Endodermal cell (in vitro differentiated cells): ENCODE results near the gene GPR137B. TPM values are rescaled to one million over a fixed set of nuclear protein-coding genes. Genes with fewer than 3 reads are reported as not detected.
A peak's percentile ranks its signal among the peaks of the same experiment; 100 is the strongest.

ENCODE experiments used
- DNase-seq: peaks from one replicate; pipeline ENCODE4 v3.0.0-alpha.2; 2017
- H3K27ac ChIP-seq: 2 replicates; pipeline ENCODE4 v1.5.1; 2013; ENCODE audit warnings: mild to moderate bottlenecking, low read depth, low read length, moderate library complexity
- H3K27me3 ChIP-seq: 2 replicates; pipeline ENCODE4 v1.6.1; 2013; ENCODE audit warnings: mild to moderate bottlenecking, low read length, moderate library complexity; ENCODE audit not compliant: insufficient read depth, control insufficient read depth, poor library complexity, severe bottlenecking
- H3K36me3 ChIP-seq: 2 replicates; pipeline ENCODE4 v1.7.0; 2013; ENCODE audit warnings: mild to moderate bottlenecking, low read length, moderate library complexity; ENCODE audit not compliant: control insufficient read depth, insufficient read depth
- H3K4me1 ChIP-seq: one replicate; pipeline ENCODE4 v1.7.0; 2013; ENCODE audit warnings: low read length; ENCODE audit not compliant: control insufficient read depth, insufficient read depth
- H3K4me3 ChIP-seq: 2 replicates; pipeline ENCODE4 v1.5.1; 2013; ENCODE audit warnings: mild to moderate bottlenecking, low read length, moderate library complexity
- H3K9ac ChIP-seq: 2 replicates; pipeline ENCODE4 v1.6.1; 2013; ENCODE audit warnings: mild to moderate bottlenecking, low read length, moderate library complexity; ENCODE audit not compliant: poor library complexity, severe bottlenecking; ENCODE audit errors: extremely low read depth
- H3K9me3 ChIP-seq: 2 replicates; pipeline ENCODE4 v1.6.1; 2013; ENCODE audit warnings: mild to moderate bottlenecking, low read length, moderate library complexity; ENCODE audit not compliant: control insufficient read depth
- H3K27ac Mint-ChIP-seq: 2 replicates; pipeline ENCODE4 v1.8.0; 2020; ENCODE audit warnings: mixed read lengths
- H3K27me3 Mint-ChIP-seq: 2 replicates; pipeline ENCODE4 v1.8.0; 2021; ENCODE audit warnings: mild to moderate bottlenecking, mixed read lengths; ENCODE audit not compliant: insufficient read depth
- H3K36me3 Mint-ChIP-seq: 2 replicates; pipeline ENCODE4 v1.8.0; 2020; ENCODE audit warnings: low read depth, mixed read lengths
- H3K4me1 Mint-ChIP-seq: 2 replicates; pipeline ENCODE4 v1.8.0; 2020; ENCODE audit warnings: mixed read lengths
- H3K4me3 Mint-ChIP-seq: 2 replicates; pipeline ENCODE4 v1.8.0; 2020; ENCODE audit warnings: mild to moderate bottlenecking, moderate library complexity, mixed read lengths
- H3K9me3 Mint-ChIP-seq: 2 replicates; pipeline ENCODE4 v1.8.0; 2020; ENCODE audit warnings: mild to moderate bottlenecking, mixed read lengths
- CTCF ChIP-seq: fragments of 200-600 bp; sonication (generic); conservative IDR thresholded peaks from 2 replicates; pipeline ENCODE4 v1.5.0; 2021; ENCODE audit warnings: antibody characterized with exemption, mild to moderate bottlenecking
- WGBS, 2 experiments: methylation state at CpG; one replicate each; pipeline versions ENCODE4 v1.1.5 to v1.1.7; 2013; ENCODE audit warnings: missing lambda C conversion rate in 2 of 2, mixed read lengths in 1 of 2; ENCODE audit not compliant: insufficient coverage in 1 of 2, insufficient read length in 1 of 2; 5-methylcytosine and 5-hydroxymethylcytosine counted together
- total RNA-seq, 2 donors: library from RNA; stranded (reverse); fragmentation: NEBNext Ultra II Directional in 1 of 2; extraction: Animal tissue kit (Norgen Biotek cat#: 25700) in 1 of 2; gene quantifications; 2 replicates in 1 of 2; 3 replicates in 1 of 2; pipeline ENCODE4 v1.2.1, GENCODE V29; 2021

GPR137B gene
- total RNA-seq, 2 donors from 2014 or later = 2.8 to 6.7 TPM

- H3K4me1 Mint-ChIP-seq = no peaks in the 10 kb centered on the region
- H3K4me1 ChIP-seq = no peaks in the 10 kb centered on the region
- no peak for DNase-seq
- no peak overlapping the region for H3K4me3 Mint-ChIP-seq
- no peak for TF ChIP-seq CTCF
- peak overlapping the region; percentile 23 for H3K4me3 ChIP-seq
- H3K9me3 Mint-ChIP-seq = peaks cover 37% of the 10 kb centered on the region
- H3K27me3 Mint-ChIP-seq = no peaks in the 10 kb centered on the region
- H3K27ac Mint-ChIP-seq = no peak overlapping the region
- peaks cover 13% of the 10 kb centered on the region for H3K36me3 Mint-ChIP-seq
- peaks cover 41% of the 10 kb centered on the region for H3K9me3 ChIP-seq
- no peak overlapping the region for H3K27ac ChIP-seq
- H3K36me3 ChIP-seq = no peaks in the 10 kb centered on the region
- no peak overlapping the region for H3K9ac ChIP-seq
- no peaks in the 10 kb centered on the region for H3K27me3 ChIP-seq
These were observed 58.6 kb downstream of the GPR137B start for GRCh38 chr1:236200925-236201324.

- H3K9ac ChIP-seq = no peak overlapping the region
- peaks cover 37% of the 10 kb centered on the region for H3K9me3 Mint-ChIP-seq
- H3K36me3 ChIP-seq = no peaks in the 10 kb centered on the region
- H3K4me3 ChIP-seq = no peak overlapping the region
- H3K4me1 Mint-ChIP-seq = no peaks in the 10 kb centered on the region
- DNase-seq = no peak
- no peaks in the 10 kb centered on the region for H3K27me3 ChIP-seq
- peaks cover 13% of the 10 kb centered on the region for H3K36me3 Mint-ChIP-seq
- no peak overlapping the region for H3K27ac ChIP-seq
- no peak overlapping the region for H3K27ac Mint-ChIP-seq
- H3K27me3 Mint-ChIP-seq = no peaks in the 10 kb centered on the region
- WGBS, 2 experiments = 95% methylated on average over 1 of the region's 1 CpG; no CpG with 5 or more reads in 1 of the 2 experiments
- no peaks in the 10 kb centered on the region for H3K4me1 ChIP-seq
- no peak for TF ChIP-seq CTCF
- peaks cover 41% of the 10 kb centered on the region for H3K9me3 ChIP-seq
- no peak overlapping the region for H3K4me3 Mint-ChIP-seq
These were observed 59.4 kb downstream of the GPR137B start for GRCh38 chr1:236201786-236202185.

GRCh38 chr1:236204039-236204438 is 61.7 kb downstream of the GPR137B start:
- no peak for DNase-seq
- Histone ChIP-seq H3K27me3 (peaks cover 6% of the 10 kb centered on the region), H3K27ac (no peak overlapping the region), H3K4me3 (no peak overlapping the region), H3K36me3 (no peaks in the 10 kb centered on the region), H3K9ac (no peak overlapping the region), H3K9me3 (peaks cover 41% of the 10 kb centered on the region), H3K4me1 (no peaks in the 10 kb centered on the region)
- H3K9me3 Mint-ChIP-seq = peaks cover 37% of the 10 kb centered on the region
- TF ChIP-seq CTCF = no peak
- no peaks in the 10 kb centered on the region for H3K27me3 Mint-ChIP-seq
- WGBS, 2 experiments = 86 to 100% methylated on average over 1 of the region's 1 CpG
- H3K36me3 Mint-ChIP-seq = peaks cover 13% of the 10 kb centered on the region
- no peak overlapping the region for H3K4me3 Mint-ChIP-seq
- no peaks in the 10 kb centered on the region for H3K4me1 Mint-ChIP-seq
- H3K27ac Mint-ChIP-seq = no peak overlapping the region
